CD14-positive monocyte (primary cell): Measurements from ENCODE around the gene SPHK1. TPM values are rescaled to one million over a fixed set of nuclear protein-coding genes. Genes with fewer than 3 reads are reported as not detected.

Experiments
- DNase-seq, 3 donors: peaks; one replicate each; pipeline ENCODE4 v3.0.0-alpha.2; 2011 to 2022
- H2AFZ ChIP-seq: 2 replicates; pipeline ENCODE4 v1.6.0; 2012; ENCODE audit warnings: mild to moderate bottlenecking, low read depth, low read length, inconsistent platforms; ENCODE audit not compliant: insufficient read depth, poor library complexity, severe bottlenecking
- H3K27ac ChIP-seq, 2 donors: 1 replicate in 1 of 2; 2 replicates in 1 of 2; pipeline ENCODE4 v1.5.1; 2012 to 2013; ENCODE audit warnings: low read length in 2 of 2, control low read depth in 1 of 2, inconsistent platforms in 1 of 2, low read depth in 1 of 2, mild to moderate bottlenecking in 1 of 2
- H3K27me3 ChIP-seq, 2 donors: one replicate each; pipeline versions ENCODE4 v1.6.0 to v1.6.1; 2011 to 2013; ENCODE audit warnings: low read length in 2 of 2; ENCODE audit not compliant: control insufficient read depth in 2 of 2, insufficient read depth in 2 of 2
- H3K36me3 ChIP-seq, 2 donors: replicated peaks in 1 of 2; 1 replicate in 1 of 2; 2 replicates in 1 of 2; pipeline versions ENCODE4 v1.5.1 to v1.6.1; 2012 to 2013; ENCODE audit warnings: low read length in 2 of 2, control low read depth in 1 of 2, inconsistent platforms in 1 of 2, mild to moderate bottlenecking in 1 of 2; ENCODE audit not compliant: insufficient read depth in 2 of 2, control insufficient read depth in 1 of 2
- H3K4me1 ChIP-seq, 2 donors: 1 replicate in 1 of 2; 2 replicates in 1 of 2; pipeline versions ENCODE4 v1.5.1 to v1.6.1; 2012 to 2013; ENCODE audit warnings: low read length in 2 of 2, control low read depth in 1 of 2, inconsistent platforms in 1 of 2, mild to moderate bottlenecking in 1 of 2, moderate library complexity in 1 of 2; ENCODE audit not compliant: insufficient read depth in 2 of 2, control insufficient read depth in 1 of 2
- H3K4me2 ChIP-seq: replicated peaks from 2 replicates; pipeline ENCODE3; 2012; ENCODE audit warnings: low read length, moderate library complexity, mild to moderate bottlenecking; ENCODE audit not compliant: poor library complexity, severe bottlenecking; ENCODE audit errors: extremely low read depth
- H3K4me3 ChIP-seq, 3 experiments: fragments of 200-600 bp in 1 of 3; sonication (generic) in 1 of 3; replicated peaks in 1 of 3; 1 replicate in 2 of 3; 2 replicates in 1 of 3; pipeline ENCODE4 v1.5.1; 2011 to 2013; ENCODE audit warnings: low read length in 3 of 3, mild to moderate bottlenecking in 3 of 3, control low read depth in 2 of 3, low read depth in 2 of 3, inconsistent platforms in 1 of 3, moderate library complexity in 1 of 3
- H3K79me2 ChIP-seq: 2 replicates; pipeline ENCODE4 v1.6.0; 2012; ENCODE audit warnings: mild to moderate bottlenecking, control low read depth, inconsistent platforms, low read length, moderate library complexity; ENCODE audit not compliant: insufficient read depth
- H3K9ac ChIP-seq: 2 replicates; pipeline ENCODE4 v1.6.0; 2017; ENCODE audit warnings: low read length, mild to moderate bottlenecking; ENCODE audit not compliant: insufficient read depth, poor library complexity, severe bottlenecking
- H3K9me3 ChIP-seq, 2 donors: replicated peaks in 1 of 2; 1 replicate in 1 of 2; 2 replicates in 1 of 2; pipeline versions ENCODE4 v1.5.1 to v1.6.1; 2012 to 2013; ENCODE audit warnings: low read length in 2 of 2, control low read depth in 1 of 2; ENCODE audit not compliant: control insufficient read depth in 1 of 2, insufficient read depth in 1 of 2
- H4K20me1 ChIP-seq: 2 replicates; pipeline ENCODE4 v1.6.0; 2012; ENCODE audit warnings: mild to moderate bottlenecking, low read length, control low read depth, moderate library complexity; ENCODE audit not compliant: insufficient read depth
- H3K27ac Mint-ChIP-seq, 7 donors: one replicate each; pipeline ENCODE4 v1.8.0; 2020; ENCODE audit warnings: mild to moderate bottlenecking in 7 of 7, mixed read lengths in 7 of 7, moderate library complexity in 6 of 7, inconsistent platforms in 2 of 7
- H3K27me3 Mint-ChIP-seq, 3 donors: one replicate each; pipeline ENCODE4 v1.8.0; 2021 to 2022; ENCODE audit warnings: low read depth in 3 of 3, mild to moderate bottlenecking in 3 of 3, mixed read lengths in 3 of 3, moderate library complexity in 3 of 3, inconsistent platforms in 1 of 3
- H3K36me3 Mint-ChIP-seq, 2 donors: one replicate each; pipeline ENCODE4 v1.8.0; 2020; ENCODE audit warnings: mixed read lengths in 2 of 2, inconsistent platforms in 1 of 2, mild to moderate bottlenecking in 1 of 2
- H3K4me1 Mint-ChIP-seq: one replicate; pipeline ENCODE4 v1.8.0; 2020; ENCODE audit warnings: mild to moderate bottlenecking, mixed read lengths
- H3K4me3 Mint-ChIP-seq, 2 donors: one replicate each; pipeline ENCODE4 v1.8.0; 2020; ENCODE audit warnings: mild to moderate bottlenecking in 2 of 2, mixed read lengths in 2 of 2, moderate library complexity in 1 of 2
- H3K9me3 Mint-ChIP-seq, 7 donors: one replicate each; pipeline ENCODE4 v1.8.0; 2020 to 2022; ENCODE audit warnings: mixed read lengths in 7 of 7, mild to moderate bottlenecking in 6 of 7, moderate library complexity in 6 of 7, inconsistent platforms in 2 of 7
- CTCF ChIP-seq: fragments of 200-600 bp; IDR thresholded peaks from one replicate; pipeline ENCODE4 v1.8.0; 2022; ENCODE audit warnings: antibody characterized with exemption, mild to moderate bottlenecking
- WGBS: methylation state at CpG from one replicate; pipeline ENCODE4 v1.1.5; 2013; ENCODE audit warnings: missing lambda C conversion rate; ENCODE audit not compliant: insufficient coverage; 5-methylcytosine and 5-hydroxymethylcytosine counted together
- intact Hi-C, 2 donors: fragments of 100-400 bp; cut with micrococcal nuclease; formaldehyde crosslinking; loops; one replicate each; pipeline versions ENCODE4 v1.15.0 to v1.15.1; 2023
- polyA plus RNA-seq, 3 donors: library from polyadenylated mRNA; depleted of rRNA in 1 of 3; unstranded in 2 of 3; stranded (reverse) in 1 of 3; fragments of 300-500 nt in 2 of 3; fragments of >200 nt in 1 of 3; fragmentation: Illumina TruSeq in 2 of 3; gene quantifications; 1 replicate in 2 of 3; 2 replicates in 1 of 3; pipeline ENCODE4 v1.2.3, GENCODE V29; 2012 to 2021

SPHK1 gene
- polyA plus RNA-seq, 3 donors = 12.9 to 33.9 (median 19.1) TPM

DNA sequence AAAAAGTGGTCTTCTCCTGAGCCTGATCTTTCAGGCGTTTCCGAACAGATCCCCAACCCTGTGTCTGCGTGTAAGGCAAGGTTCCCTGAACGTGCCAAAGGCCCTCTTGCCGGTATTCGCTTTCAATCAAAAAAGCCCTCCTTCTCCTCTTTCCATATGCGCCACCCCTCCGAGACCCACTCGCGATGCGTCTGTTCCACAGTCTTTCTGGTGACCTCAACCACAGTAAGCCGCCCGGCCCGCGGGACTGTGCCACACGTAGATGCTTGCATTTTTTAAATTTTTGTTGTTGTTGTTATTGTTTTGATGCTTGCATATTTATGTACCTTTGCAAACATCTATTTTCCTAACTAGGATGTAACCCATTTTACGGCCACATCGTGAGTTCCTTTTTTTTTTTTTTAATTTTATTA lies 30.1 kb upstream of the SPHK1 start:
- H4K20me1 ChIP-seq = no peaks in the 10 kb centered on the region
- H3K27me3 Mint-ChIP-seq = peaks cover 3 to 5% (median 3%) of the 10 kb centered on the region in 3 donors

DNA sequence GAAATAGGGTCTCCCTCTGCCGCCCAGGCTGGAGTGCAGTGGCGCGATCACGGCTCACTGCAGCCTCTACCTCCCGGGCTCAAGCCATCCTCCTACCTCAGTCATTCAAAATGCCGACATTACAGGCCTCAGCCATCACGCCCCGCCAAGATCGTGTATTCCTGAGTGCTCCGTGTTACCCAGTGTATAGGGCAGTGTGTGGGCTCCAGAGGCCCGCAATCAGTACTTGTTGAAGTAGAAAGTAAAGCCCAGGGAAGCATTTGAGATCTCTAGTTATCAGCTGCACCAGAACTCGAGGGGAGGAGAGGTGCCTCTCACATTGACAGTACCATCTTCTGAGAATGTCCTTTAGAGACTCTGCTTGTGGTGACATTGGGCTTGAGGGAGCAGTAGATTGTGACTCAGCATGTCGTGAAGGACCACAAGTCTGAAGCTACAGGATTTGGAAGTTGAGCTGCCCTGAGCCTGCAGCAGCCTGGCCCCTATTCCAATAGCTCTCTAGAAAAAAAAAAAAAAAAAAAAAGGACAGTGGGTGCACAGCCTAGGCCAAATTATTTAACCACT lies 29.6 kb upstream of the SPHK1 start:
- no peaks in the 10 kb centered on the region for H3K36me3 ChIP-seq
- H3K79me2 ChIP-seq = peaks cover 34% of the 10 kb centered on the region
- DNase-seq = no peak
- no peak overlapping the region for H3K9ac ChIP-seq
- TF ChIP-seq CTCF = no peak
- H3K4me3 ChIP-seq = no peak overlapping the region
- Mint-ChIP-seq H3K27ac (peak overlapping the region in 1 of 7 donors; percentile 98), H3K36me3 (peaks cover 0 to 2% of the 10 kb centered on the region in 2 donors), H3K27me3 (peaks cover 3 to 8% (median 6%) of the 10 kb centered on the region in 3 donors), H3K4me1 (peaks cover 24% of the 10 kb centered on the region), H3K4me3 (peak overlapping the region; percentile 27 to 99), H3K9me3 (peaks cover 0 to 1% (median 0%) of the 10 kb centered on the region in 7 donors)
- WGBS = 74% methylated on average over 6 of the region's 13 CpGs
- H2AFZ ChIP-seq = peak overlapping the region; percentile 97
- H3K9me3 ChIP-seq = no peaks in the 10 kb centered on the region
- no peaks in the 10 kb centered on the region for H3K27me3 ChIP-seq
- no peaks in the 10 kb centered on the region for H4K20me1 ChIP-seq
- H3K4me1 ChIP-seq = peaks cover 15 to 21% of the 10 kb centered on the region in 2 donors
- intact Hi-C loops = loop anchor here (2.0 to 5.0 kb wide), 2 partner anchors 30 to 32 kb away; partner anchors contain the start of gene SPHK1 (in 1 of the 2)
- H3K27ac ChIP-seq = no peak overlapping the region
- peak overlapping the region; percentile 91 for H3K4me2 ChIP-seq

More for the DNA sequence above, 30.1 kb upstream of the SPHK1 start:
- intact Hi-C loops = loop anchor here (2.0 to 5.0 kb wide), 2 partner anchors 30 to 33 kb away; partner anchors contain the start of gene SPHK1 (in 1 of the 2)
- Mint-ChIP-seq H3K27ac (peak overlapping the region in 6 of 7 donors; percentile 90 to 100 (median 100)), H3K36me3 (peaks cover 0 to 2% of the 10 kb centered on the region in 2 donors), H3K4me1 (peaks cover 24% of the 10 kb centered on the region), H3K4me3 (peak overlapping the region; percentile 91 to 99), H3K9me3 (peaks cover 0 to 1% (median 0%) of the 10 kb centered on the region in 7 donors)
- DNase-seq = no peak
- Histone ChIP-seq H3K27ac (peak overlapping the region in 1 of 2 donors; percentile 94), H3K4me2 (peak overlapping the region; percentile 91), H2AFZ (peak overlapping the region; percentile 97), H3K27me3 (no peaks in the 10 kb centered on the region), H3K9me3 (no peaks in the 10 kb centered on the region), H3K79me2 (peaks cover 36% of the 10 kb centered on the region), H3K4me1 (peaks cover 15 to 21% of the 10 kb centered on the region in 2 donors), H3K4me3 (peak overlapping the region; percentile 53 to 91 (median 56)), H3K36me3 (no peaks in the 10 kb centered on the region), H3K9ac (peak overlapping the region; percentile 76)
- no peak for TF ChIP-seq CTCF
- WGBS = 0% methylated on average over 8 of the region's 18 CpGs
